ENCODE measurements around the gene KATNA1. TPM values are rescaled to one million over a fixed set of nuclear protein-coding genes. Genes with fewer than 3 reads are reported as not detected.

Gene KATNA1
- total and polyA plus RNA-seq, 4 donors = 3.1 to 14.5 (median 6.5) TPM

- H3K36me3 ChIP-seq (ENCODE audit: control insufficient read depth in 4 of 4, insufficient read depth in 3 of 4, low read depth in 1 of 4, low read length in 3 of 4) = peaks cover 5 to 22% (median 10%) of the 10 kb centered on the region in 4 donors
- no peaks in the 10 kb centered on the region for H3K4me1 ChIP-seq (ENCODE audit: control insufficient read depth in 4 of 4, insufficient read depth in 4 of 4, low read length in 3 of 4)
- DNase-seq (ENCODE audit: low spot score) = no peak
- no peak overlapping the region for H3K9ac ChIP-seq (ENCODE audit: low read depth in 1 of 2, low read length in 2 of 2)
- H3K4me3 ChIP-seq (ENCODE audit: low read depth in 1 of 3, low read length in 3 of 3) = no peak overlapping the region
- no peak for TF ChIP-seq NR2F2 (IDR thresholded peaks at IDR 0.05)
- TF ChIP-seq FOXA1 (IDR thresholded peaks at IDR 0.05) = no peak
- no peak for TF ChIP-seq ATF3 (IDR thresholded peaks at IDR 0.05)
- TF ChIP-seq FOXA2 (IDR thresholded peaks at IDR 0.05) = no peak
- no peak for TF ChIP-seq RXRA (IDR thresholded peaks at IDR 0.05)
- TF ChIP-seq RAD21 (IDR thresholded peaks at IDR 0.05) = no peak
- no peak for TF ChIP-seq YY1 (IDR thresholded peaks at IDR 0.05)
- no peak for TF ChIP-seq JUND (IDR thresholded peaks at IDR 0.05)
- TF ChIP-seq HNF4G (IDR thresholded peaks at IDR 0.05) = no peak
- TF ChIP-seq REST (IDR thresholded peaks at IDR 0.05) = no peak
- TF ChIP-seq SP1 (IDR thresholded peaks at IDR 0.05) = no peak
- TF ChIP-seq TAF1 (conservative IDR thresholded peaks at IDR 0.05) = no peak
- no peak overlapping the region for H3K27ac ChIP-seq (ENCODE audit: low read depth in 1 of 2, low read length in 2 of 2)
- no peaks in the 10 kb centered on the region for H3K27me3 ChIP-seq (ENCODE audit: control insufficient read depth in 4 of 4, insufficient read depth in 4 of 4, low read length in 3 of 4)
- no peaks in the 10 kb centered on the region for H3K9me3 ChIP-seq (ENCODE audit: control insufficient read depth in 4 of 4, low read length in 3 of 4)
- WGBS = 93% methylated on average over 4 of the region's 4 CpGs
These were observed 11.5 kb upstream of the KATNA1 start for GRCh38 chr6:149660028-149660427.

- no peaks in the 10 kb centered on the region for H3K27me3 ChIP-seq (ENCODE audit: control insufficient read depth in 4 of 4, insufficient read depth in 4 of 4, low read length in 3 of 4)
- TF ChIP-seq RXRA (IDR thresholded peaks at IDR 0.05) (no peak), FOXA2 (IDR thresholded peaks at IDR 0.05) (no peak), MAX (IDR thresholded peaks at IDR 0.05) (no peak), YY1 (IDR thresholded peaks at IDR 0.05) (no peak), FOXA1 (IDR thresholded peaks at IDR 0.05) (no peak), JUND (IDR thresholded peaks at IDR 0.05) (no peak), HNF4G (IDR thresholded peaks at IDR 0.05) (no peak), ATF3 (IDR thresholded peaks at IDR 0.05) (no peak), EGR1 (IDR thresholded peaks at IDR 0.05; ENCODE audit: low read depth in 2 of 2) (no peak)
- 96% methylated on average over 5 of the region's 5 CpGs for WGBS
- peaks cover 3 to 9% (median 5%) of the 10 kb centered on the region in 4 donors for H3K36me3 ChIP-seq (ENCODE audit: control insufficient read depth in 4 of 4, insufficient read depth in 3 of 4, low read depth in 1 of 4, low read length in 3 of 4)
- H3K4me1 ChIP-seq (ENCODE audit: control insufficient read depth in 4 of 4, insufficient read depth in 4 of 4, low read length in 3 of 4) = no peaks in the 10 kb centered on the region
- H3K9ac ChIP-seq (ENCODE audit: low read depth in 1 of 2, low read length in 2 of 2) = no peak overlapping the region
- DNase-seq (ENCODE audit: low spot score) = no peak
- H3K4me3 ChIP-seq (ENCODE audit: low read depth in 1 of 3, low read length in 3 of 3) = no peak overlapping the region
- no peak overlapping the region for H3K27ac ChIP-seq (ENCODE audit: low read depth in 1 of 2, low read length in 2 of 2)
- H3K9me3 ChIP-seq (ENCODE audit: control insufficient read depth in 4 of 4, low read length in 3 of 4) = no peaks in the 10 kb centered on the region
These were observed 8.9 kb upstream of the KATNA1 start for GRCh38 chr6:149657441-149657840.

GRCh38 chr6:149651056-149651455 is 2.5 kb upstream of the KATNA1 start:
- Histone ChIP-seq H3K4me3 (ENCODE audit: low read depth in 1 of 3, low read length in 3 of 3) (no peak overlapping the region), H3K4me1 (ENCODE audit: control insufficient read depth in 4 of 4, insufficient read depth in 4 of 4, low read length in 3 of 4) (peaks cover 2 to 10% (median 6%) of the 10 kb centered on the region in 4 donors), H3K9me3 (ENCODE audit: control insufficient read depth in 4 of 4, low read length in 3 of 4) (no peaks in the 10 kb centered on the region), H3K36me3 (ENCODE audit: control insufficient read depth in 4 of 4, insufficient read depth in 3 of 4, low read depth in 1 of 4, low read length in 3 of 4) (no peaks in the 10 kb centered on the region), H3K27me3 (ENCODE audit: control insufficient read depth in 4 of 4, insufficient read depth in 4 of 4, low read length in 3 of 4) (no peaks in the 10 kb centered on the region), H3K27ac (ENCODE audit: low read depth in 1 of 2, low read length in 2 of 2) (no peak overlapping the region), H3K9ac (ENCODE audit: low read depth in 1 of 2, low read length in 2 of 2) (no peak overlapping the region)
- TF ChIP-seq RXRA (IDR thresholded peaks at IDR 0.05) (no peak), FOXA2 (IDR thresholded peaks at IDR 0.05) (no peak), MAX (IDR thresholded peaks at IDR 0.05) (no peak), SP1 (IDR thresholded peaks at IDR 0.05) (no peak), ATF3 (IDR thresholded peaks at IDR 0.05) (no peak), CTCF (IDR thresholded peaks at IDR 0.05; ENCODE audit: low read depth, low read length, missing input control) (no peak), YY1 (IDR thresholded peaks at IDR 0.05) (no peak), RAD21 (IDR thresholded peaks at IDR 0.05) (no peak), REST (IDR thresholded peaks at IDR 0.05) (no peak), JUND (IDR thresholded peaks at IDR 0.05) (no peak), EGR1 (IDR thresholded peaks at IDR 0.05; ENCODE audit: low read depth in 2 of 2) (no peak)
- no peak for DNase-seq (ENCODE audit: low spot score)
